ENCODE measurements around the gene EPC2. TPM values are rescaled to one million over a fixed set of nuclear protein-coding genes. Genes with fewer than 3 reads are reported as not detected.
"Not testable (repeated sequence)": the region's sequence is repeated elsewhere in the genome, so short reads cannot be mapped to it uniquely, and the experiment has no call there.

The EPC2 gene
- total and polyA plus RNA-seq, 2 donors from 2014 or later: 7.2 to 43.9 TPM

GRCh38 chr2:148674063-148675020, 29.8 kb downstream of the EPC2 start:
- Histone ChIP-seq H3K36me3 (ENCODE audit: control insufficient read depth in 2 of 3, insufficient read depth in 3 of 3, low read length in 3 of 3) (no peaks in the 10 kb centered on the region), H3K4me3 (ENCODE audit: low read length in 3 of 3) (no peak overlapping the region)
- FAIRE-seq: no peak

GRCh38 chr2:148675708-148676107, 31.2 kb downstream of the EPC2 start:
- Histone ChIP-seq H3K4me1 (ENCODE audit: control insufficient read depth in 2 of 3, insufficient read depth in 2 of 3, low read depth in 1 of 3, low read length in 3 of 3) (peaks cover 0 to 2% (median 0%) of the 10 kb centered on the region in 3 donors), H3K27me3 (ENCODE audit: control insufficient read depth, insufficient read depth, low read length) (no peaks in the 10 kb centered on the region), H3K9ac (ENCODE audit: low read length in 3 of 3) (no peak overlapping the region), H3K36me3 (ENCODE audit: control insufficient read depth in 2 of 3, insufficient read depth in 3 of 3, low read length in 3 of 3) (no peaks in the 10 kb centered on the region), H3K27ac (ENCODE audit: low read depth in 2 of 2, low read length in 2 of 2) (no peak overlapping the region), H3K9me3 (ENCODE audit: control insufficient read depth in 2 of 3, insufficient read depth in 1 of 3, low read length in 3 of 3) (no peaks in the 10 kb centered on the region), H3K4me3 (ENCODE audit: low read length in 3 of 3) (no peak overlapping the region)
- intact Hi-C loops (cut with DNase I): no loop called here
- DNase-seq (no peak), FAIRE-seq (no peak)
- TF ChIP-seq, protein P1, sequence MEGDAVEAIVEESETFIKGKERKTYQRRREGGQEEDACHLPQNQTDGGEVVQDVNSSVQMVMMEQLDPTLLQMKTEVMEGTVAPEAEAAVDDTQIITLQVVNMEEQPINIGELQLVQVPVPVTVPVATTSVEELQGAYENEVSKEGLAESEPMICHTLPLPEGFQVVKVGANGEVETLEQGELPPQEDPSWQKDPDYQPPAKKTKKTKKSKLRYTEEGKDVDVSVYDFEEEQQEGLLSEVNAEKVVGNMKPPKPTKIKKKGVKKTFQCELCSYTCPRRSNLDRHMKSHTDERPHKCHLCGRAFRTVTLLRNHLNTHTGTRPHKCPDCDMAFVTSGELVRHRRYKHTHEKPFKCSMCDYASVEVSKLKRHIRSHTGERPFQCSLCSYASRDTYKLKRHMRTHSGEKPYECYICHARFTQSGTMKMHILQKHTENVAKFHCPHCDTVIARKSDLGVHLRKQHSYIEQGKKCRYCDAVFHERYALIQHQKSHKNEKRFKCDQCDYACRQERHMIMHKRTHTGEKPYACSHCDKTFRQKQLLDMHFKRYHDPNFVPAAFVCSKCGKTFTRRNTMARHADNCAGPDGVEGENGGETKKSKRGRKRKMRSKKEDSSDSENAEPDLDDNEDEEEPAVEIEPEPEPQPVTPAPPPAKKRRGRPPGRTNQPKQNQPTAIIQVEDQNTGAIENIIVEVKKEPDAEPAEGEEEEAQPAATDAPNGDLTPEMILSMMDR (IDR thresholded peaks at IDR 0.05; ENCODE audit: borderline replicate concordance, extremely low read depth, insufficient read depth): no peak

More at GRCh38 chr2:148674063-148675020, 29.8 kb downstream of the EPC2 start:
- peaks cover 0 to 2% (median 0%) of the 10 kb centered on the region in 3 donors for H3K4me1 ChIP-seq (ENCODE audit: control insufficient read depth in 2 of 3, insufficient read depth in 2 of 3, low read depth in 1 of 3, low read length in 3 of 3)
- TF ChIP-seq, protein P1 (IDR thresholded peaks at IDR 0.05; ENCODE audit: borderline replicate concordance, extremely low read depth, insufficient read depth): no peak
- intact Hi-C loops (cut with DNase I): no loop called here
- H3K9ac ChIP-seq (ENCODE audit: low read length in 3 of 3): no peak overlapping the region
- DNase-seq: no peak
- no peak overlapping the region for H3K27ac ChIP-seq (ENCODE audit: low read depth in 2 of 2, low read length in 2 of 2)
- no peaks in the 10 kb centered on the region for H3K9me3 ChIP-seq (ENCODE audit: control insufficient read depth in 2 of 3, insufficient read depth in 1 of 3, low read length in 3 of 3)
- H3K27me3 ChIP-seq (ENCODE audit: control insufficient read depth, insufficient read depth, low read length): no peaks in the 10 kb centered on the region

DNA sequence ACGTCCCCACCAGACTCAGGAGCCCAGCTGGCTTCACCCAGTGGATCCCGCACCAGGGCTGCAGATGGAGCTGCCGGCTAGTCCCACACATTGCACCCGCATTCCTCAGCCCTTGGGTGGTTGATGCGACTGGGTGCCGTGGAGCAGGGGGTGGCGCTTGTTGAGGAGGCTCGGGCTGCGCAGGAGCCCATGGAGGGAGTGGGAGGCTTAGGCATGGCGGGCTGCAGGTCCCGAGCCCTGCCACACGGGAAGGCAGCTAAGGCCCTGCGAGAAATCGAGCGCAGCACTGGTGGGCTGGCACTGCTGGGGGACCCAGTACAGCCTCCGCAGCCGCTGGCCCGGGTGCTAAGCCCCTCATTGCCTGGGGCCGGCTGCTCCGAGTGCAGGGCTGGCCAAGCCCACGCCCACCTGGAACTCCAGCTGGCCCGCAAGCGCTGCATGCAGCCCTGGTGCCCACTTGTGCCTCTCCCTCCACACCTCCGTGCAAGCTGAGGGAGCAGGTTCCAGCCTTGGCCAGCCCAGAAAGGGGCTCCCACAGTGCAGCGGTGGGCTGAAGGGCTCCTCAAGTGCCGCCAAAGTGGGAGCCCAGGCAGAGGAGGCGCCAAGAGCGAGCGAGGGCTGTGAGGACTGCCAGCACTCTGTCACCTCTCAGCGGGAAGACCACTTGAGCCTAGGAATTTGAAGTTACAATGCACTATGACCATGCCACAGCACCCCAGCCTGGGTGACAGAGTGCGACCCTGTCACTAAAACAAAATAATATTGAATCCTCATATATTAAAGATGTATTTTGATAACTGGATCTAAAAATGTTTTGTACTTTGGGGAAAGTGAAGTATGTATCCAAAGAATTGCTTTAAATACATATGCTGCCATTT, 34.0 kb downstream of the EPC2 start:
- not testable (repeated sequence) for FAIRE-seq

GRCh38 chr2:148680462-148680861, 35.9 kb downstream of the EPC2 start:
- Histone ChIP-seq H3K4me3 (ENCODE audit: low read length in 3 of 3) (no peak overlapping the region), H3K27me3 (ENCODE audit: control insufficient read depth, insufficient read depth, low read length) (no peaks in the 10 kb centered on the region), H3K27ac (ENCODE audit: low read depth in 2 of 2, low read length in 2 of 2) (no peak overlapping the region), H3K4me1 (ENCODE audit: control insufficient read depth in 2 of 3, insufficient read depth in 2 of 3, low read depth in 1 of 3, low read length in 3 of 3) (no peaks in the 10 kb centered on the region), H3K36me3 (ENCODE audit: control insufficient read depth in 2 of 3, insufficient read depth in 3 of 3, low read length in 3 of 3) (no peaks in the 10 kb centered on the region), H3K9me3 (ENCODE audit: control insufficient read depth in 2 of 3, insufficient read depth in 1 of 3, low read length in 3 of 3) (no peaks in the 10 kb centered on the region), H3K9ac (ENCODE audit: low read length in 3 of 3) (no peak overlapping the region)
- DNase-seq (no peak), FAIRE-seq (no peak)
- TF ChIP-seq, protein P1 (IDR thresholded peaks at IDR 0.05; ENCODE audit: borderline replicate concordance, extremely low read depth, insufficient read depth): no peak
- intact Hi-C loops (cut with DNase I): no loop called here

More for the DNA sequence above, 34.0 kb downstream of the EPC2 start:
- H3K9ac ChIP-seq (ENCODE audit: low read length in 3 of 3); H3K27ac ChIP-seq (ENCODE audit: low read depth in 2 of 2, low read length in 2 of 2); H3K27me3 ChIP-seq (ENCODE audit: control insufficient read depth, insufficient read depth, low read length); H3K9me3 ChIP-seq (ENCODE audit: control insufficient read depth in 2 of 3, insufficient read depth in 1 of 3, low read length in 3 of 3); DNase-seq; H3K36me3 ChIP-seq (ENCODE audit: control insufficient read depth in 2 of 3, insufficient read depth in 3 of 3, low read length in 3 of 3); intact Hi-C loops (cut with DNase I); H3K4me3 ChIP-seq (ENCODE audit: low read length in 3 of 3); H3K4me1 ChIP-seq (ENCODE audit: control insufficient read depth in 2 of 3, insufficient read depth in 2 of 3, low read depth in 1 of 3, low read length in 3 of 3): not testable (repeated sequence)

All from kidney (tissue), 14 donors.